ENCODE measurements around the gene LRMDA. TPM values are rescaled to one million over a fixed set of nuclear protein-coding genes. Genes with fewer than 3 reads are reported as not detected.

The LRMDA gene
- total and polyA plus RNA-seq, 2 donors (not counting 1 experiment from before 2014, with no cell fraction given), result 0.12 TPM; not detected in 1

- H3K36me3 ChIP-seq (replicated peaks in 1 of 2; ENCODE audit: control extremely low read depth in 1 of 2, control insufficient read depth in 1 of 2, extremely low read depth in 1 of 2, insufficient read depth in 2 of 2, low read length in 1 of 2), result no peaks in the 10 kb centered on the region
- Mint-ChIP-seq H3K4me3 (no peak overlapping the region), H3K27ac (no peak overlapping the region), H3K27me3 (peaks cover 3% of the 10 kb centered on the region), H3K9me3 (ENCODE audit: insufficient read depth) (no peaks in the 10 kb centered on the region), H3K4me1 (no peaks in the 10 kb centered on the region)
- H3K9ac ChIP-seq (ENCODE audit: low read length), result no peak overlapping the region
- ChIA-PET CTCF (no interaction called here), POLR2A (no interaction called here)
- TF ChIP-seq EZH2 (IDR thresholded peaks at IDR 0.05; ENCODE audit: borderline replicate concordance, insufficient read depth, low read depth, low read length, poor library complexity, severe bottlenecking) (no peak), CTCF (IDR thresholded peaks at IDR 0.05) (no peak)
- DNase-seq, result no peak
- no peak overlapping the region for H3K4me2 ChIP-seq (replicated peaks; ENCODE audit: low read depth, low read length, poor library complexity, severe bottlenecking)
- intact Hi-C loops (cut with micrococcal nuclease), result no loop called here
- ATAC-seq (ENCODE audit: low read depth), result no peak
- no peaks in the 10 kb centered on the region for H3K79me2 ChIP-seq (ENCODE audit: control insufficient read depth, insufficient read depth, low read length)
- no peaks in the 10 kb centered on the region for H3K4me1 ChIP-seq (ENCODE audit: control insufficient read depth in 2 of 2, insufficient read depth in 2 of 2, low read length in 2 of 2)
- H3K27me3 ChIP-seq (replicated peaks in 1 of 4; ENCODE audit: control extremely low read depth in 1 of 4, control insufficient read depth in 3 of 4, insufficient read depth in 4 of 4, low read length in 3 of 4), result no peaks in the 10 kb centered on the region
- H3K27ac ChIP-seq (ENCODE audit: low read length in 2 of 2), result no peak overlapping the region
- no peaks in the 10 kb centered on the region for H3K9me3 ChIP-seq (ENCODE audit: control extremely low read depth in 1 of 3, control insufficient read depth in 2 of 3, insufficient read depth in 1 of 3, low read length in 2 of 3)
- H3K4me3 ChIP-seq (ENCODE audit: control extremely low read depth in 1 of 5, extremely low read depth in 1 of 5, insufficient read depth in 1 of 5, low read depth in 2 of 5, low read length in 4 of 5), result no peak overlapping the region
- H4K20me1 ChIP-seq (ENCODE audit: control insufficient read depth, insufficient read depth, low read length, poor library complexity, severe bottlenecking), result no peaks in the 10 kb centered on the region
- no peak overlapping the region for H2AFZ ChIP-seq (ENCODE audit: insufficient read depth, low read depth, low read length, poor library complexity, severe bottlenecking)
- WGBS (ENCODE audit: insufficient coverage), result 81% methylated on average over 6 of the region's 6 CpGs
Observed at GRCh38 chr10:76554478-76554877, 1123.1 kb downstream of the LRMDA start.

GRCh38 chr10:76555067-76555670, 1123.7 kb downstream of the LRMDA start:
- no peak for ATAC-seq (ENCODE audit: low read depth)
- no peaks in the 10 kb centered on the region for H3K9me3 Mint-ChIP-seq (ENCODE audit: insufficient read depth)
- Histone ChIP-seq H3K9ac (ENCODE audit: low read length) (no peak overlapping the region), H3K4me2 (replicated peaks; ENCODE audit: low read depth, low read length, poor library complexity, severe bottlenecking) (no peak overlapping the region), H3K27me3 (replicated peaks in 1 of 4; ENCODE audit: control extremely low read depth in 1 of 4, control insufficient read depth in 3 of 4, insufficient read depth in 4 of 4, low read length in 3 of 4) (no peaks in the 10 kb centered on the region), H3K9me3 (ENCODE audit: control extremely low read depth in 1 of 3, control insufficient read depth in 2 of 3, insufficient read depth in 1 of 3, low read length in 2 of 3) (no peaks in the 10 kb centered on the region), H2AFZ (ENCODE audit: insufficient read depth, low read depth, low read length, poor library complexity, severe bottlenecking) (no peak overlapping the region), H3K4me1 (ENCODE audit: control insufficient read depth in 2 of 2, insufficient read depth in 2 of 2, low read length in 2 of 2) (no peaks in the 10 kb centered on the region), H3K4me3 (ENCODE audit: control extremely low read depth in 1 of 5, extremely low read depth in 1 of 5, insufficient read depth in 1 of 5, low read depth in 2 of 5, low read length in 4 of 5) (no peak overlapping the region), H4K20me1 (ENCODE audit: control insufficient read depth, insufficient read depth, low read length, poor library complexity, severe bottlenecking) (no peaks in the 10 kb centered on the region), H3K27ac (ENCODE audit: low read length in 2 of 2) (no peak overlapping the region), H3K36me3 (replicated peaks in 1 of 2; ENCODE audit: control extremely low read depth in 1 of 2, control insufficient read depth in 1 of 2, extremely low read depth in 1 of 2, insufficient read depth in 2 of 2, low read length in 1 of 2) (no peaks in the 10 kb centered on the region), H3K79me2 (ENCODE audit: control insufficient read depth, insufficient read depth, low read length) (no peaks in the 10 kb centered on the region)
- H3K27me3 Mint-ChIP-seq, result peaks cover 3% of the 10 kb centered on the region
- H3K4me3 Mint-ChIP-seq, result no peak overlapping the region
- ChIA-PET CTCF (no interaction called here), POLR2A (no interaction called here)
- H3K27ac Mint-ChIP-seq, result no peak overlapping the region
- no peak for DNase-seq
- no peak for TF ChIP-seq CTCF (IDR thresholded peaks at IDR 0.05)
- TF ChIP-seq EZH2 (IDR thresholded peaks at IDR 0.05; ENCODE audit: borderline replicate concordance, insufficient read depth, low read depth, low read length, poor library complexity, severe bottlenecking), result no peak
- 80% methylated on average over 1 of the region's 2 CpGs for WGBS (ENCODE audit: insufficient coverage)
- H3K4me1 Mint-ChIP-seq, result no peaks in the 10 kb centered on the region
- intact Hi-C loops (cut with micrococcal nuclease), result no loop called here
